NCI-H82 (cell line): ENCODE data around the gene PIK3AP1.

ENCODE experiments used
- DNase-seq: peaks from one replicate; lab custom pipeline; 2025; lab: John Stamatoyannopoulos, UW

The PIK3AP1 gene

GRCh38 chr10:96642973-96643372, 77.3 kb downstream of the PIK3AP1 start:
- peak; percentile 76 for DNase-seq

GRCh38 chr10:96642530-96642929, 77.8 kb downstream of the PIK3AP1 start:
- DNase-seq: no peak

GRCh38 chr10:96641396-96642295, 78.7 kb downstream of the PIK3AP1 start:
- no peak for DNase-seq

- DNase-seq: no peak
These were observed 80.4 kb downstream of the PIK3AP1 start for GRCh38 chr10:96639899-96640298.

GRCh38 chr10:96638696-96639095, 81.6 kb downstream of the PIK3AP1 start:
- no peak for DNase-seq

GRCh38 chr10:96638120-96638519, 82.2 kb downstream of the PIK3AP1 start:
- no peak for DNase-seq

GRCh38 chr10:96637709-96638108, 82.6 kb downstream of the PIK3AP1 start:
- no peak for DNase-seq

- DNase-seq: no peak
These were observed 83.8 kb downstream of the PIK3AP1 start for GRCh38 chr10:96636551-96636950.

- DNase-seq: no peak
These were observed 87.2 kb downstream of the PIK3AP1 start for GRCh38 chr10:96632974-96633710.

GRCh38 chr10:96627292-96627691, 93.0 kb downstream of the PIK3AP1 start:
- no peak for DNase-seq

GRCh38 chr10:96626795-96627194, 93.5 kb downstream of the PIK3AP1 start:
- peak; percentile 13 for DNase-seq

- DNase-seq: no peak
These were observed 95.1 kb downstream of the PIK3AP1 start for GRCh38 chr10:96625173-96625572.

GRCh38 chr10:96622013-96622787, 98.1 kb downstream of the PIK3AP1 start:
- no peak for DNase-seq

GRCh38 chr10:96619796-96620773, 100.2 kb downstream of the PIK3AP1 start:
- no peak for DNase-seq

GRCh38 chr10:96619120-96619519, 101.2 kb downstream of the PIK3AP1 start:
- DNase-seq: peak; percentile 94

- DNase-seq: peak; percentile 79
These were observed 101.7 kb downstream of the PIK3AP1 start for GRCh38 chr10:96618653-96619052.

- no peak for DNase-seq
These were observed 103.4 kb downstream of the PIK3AP1 start for GRCh38 chr10:96616961-96617360.

- DNase-seq: peak; percentile 24
These were observed 105.8 kb downstream of the PIK3AP1 start for GRCh38 chr10:96614515-96614914.

- no peak for DNase-seq
These were observed 106.7 kb downstream of the PIK3AP1 start for GRCh38 chr10:96613576-96613975.

- no peak for DNase-seq
These were observed 108.1 kb downstream of the PIK3AP1 start for GRCh38 chr10:96612055-96612830.
